Upper lobe of left lung (tissue), 6 donors: ENCODE results near the gene JARID2. TPM values are rescaled to one million over a fixed set of nuclear protein-coding genes. Genes with fewer than 3 reads are reported as not detected.

Experiments used
- ATAC-seq, 2 donors: fragments of 200-7000 bp; cut with Tn5 transposase; one replicate each; pipeline ENCODE4 v1.9.1; 2022; ENCODE audit warnings: mild to moderate bottlenecking in 2 of 2, moderate library complexity in 2 of 2; ENCODE audit not compliant: low FRiP score in 2 of 2
- DNase-seq, 2 donors: peaks; one replicate each; pipeline ENCODE4 v3.0.0-alpha.2; 2019 to 2020
- H3K27ac ChIP-seq, 4 donors: fragments of 200-600 bp; sonication (generic); one replicate each; pipeline ENCODE4 v1.5.1; 2016 to 2019
- H3K27me3 ChIP-seq, 4 donors: fragments of 200-600 bp; sonication (generic); one replicate each; pipeline ENCODE4 v1.5.1; 2017 to 2019
- H3K36me3 ChIP-seq, 4 donors: fragments of 200-600 bp; sonication (generic); one replicate each; pipeline ENCODE4 v1.5.1; 2016 to 2019
- H3K4me1 ChIP-seq, 4 donors: fragments of 200-600 bp; sonication (generic); one replicate each; pipeline ENCODE4 v1.5.1; 2018 to 2019
- H3K4me3 ChIP-seq, 4 donors: fragments of 200-600 bp; sonication (generic); one replicate each; pipeline ENCODE4 v1.5.1; 2017 to 2019; ENCODE audit warnings: mild to moderate bottlenecking in 2 of 4, moderate library complexity in 1 of 4
- H3K9me3 ChIP-seq, 4 donors: fragments of 200-600 bp; sonication (generic); one replicate each; pipeline ENCODE4 v1.5.1; 2018 to 2019
- EP300 ChIP-seq, 4 donors: sonication (generic); formaldehyde crosslinking; IDR thresholded peaks; one replicate each; pipeline ENCODE4 v1.5.1; 2017; ENCODE audit warnings: antibody characterized with exemption in 4 of 4, control low read depth in 2 of 4
- POLR2A ChIP-seq, 4 donors: fragments of 450-650 bp; IDR thresholded peaks; one replicate each; pipeline ENCODE4 v1.5.1; 2016 to 2017; ENCODE audit warnings: antibody characterized with exemption in 4 of 4, mild to moderate bottlenecking in 2 of 4
- POLR2AphosphoS5 ChIP-seq, 2 donors: sonication (generic); formaldehyde crosslinking; IDR thresholded peaks; one replicate each; pipeline ENCODE4 v1.5.1; 2017; ENCODE audit warnings: antibody characterized with exemption in 2 of 2
- WGBS, 2 donors: methylation state at CpG; one replicate each; pipeline ENCODE4 v1.1.5; 2017 to 2018; 5-methylcytosine and 5-hydroxymethylcytosine counted together
- total RNA-seq, 6 donors: library from RNA; depleted of rRNA in 4 of 6; stranded (reverse); fragments of >200 nt in 4 of 6; gene quantifications; one replicate each; pipeline versions ENCODE4 v1.1.0 to v1.2.1, GENCODE V29; 2016 to 2021
- TF ChIP-seq, protein P1 (sequence below), 6 experiments: fragments of 450-650 bp in 4 of 6; fragments of 200-600 bp in 2 of 6; sonication (generic) in 2 of 6; IDR thresholded peaks; one replicate each; pipeline ENCODE4 v1.5.1; 2016 to 2019; ENCODE audit warnings: antibody characterized with exemption in 6 of 6
- donor health status: DM: no; HTN: no; CAD: no; lungs with moderate emphysema.
- donor health status: DM: no; HTN: yes; CAD: no; lungs with severe emphysema.

Gene JARID2
- 10 to 100 TPM in 5 of 6 donors, 1 to 10 TPM in 1; 9.6 to 37.7 (median 16.4) TPM for total RNA-seq

DNA sequence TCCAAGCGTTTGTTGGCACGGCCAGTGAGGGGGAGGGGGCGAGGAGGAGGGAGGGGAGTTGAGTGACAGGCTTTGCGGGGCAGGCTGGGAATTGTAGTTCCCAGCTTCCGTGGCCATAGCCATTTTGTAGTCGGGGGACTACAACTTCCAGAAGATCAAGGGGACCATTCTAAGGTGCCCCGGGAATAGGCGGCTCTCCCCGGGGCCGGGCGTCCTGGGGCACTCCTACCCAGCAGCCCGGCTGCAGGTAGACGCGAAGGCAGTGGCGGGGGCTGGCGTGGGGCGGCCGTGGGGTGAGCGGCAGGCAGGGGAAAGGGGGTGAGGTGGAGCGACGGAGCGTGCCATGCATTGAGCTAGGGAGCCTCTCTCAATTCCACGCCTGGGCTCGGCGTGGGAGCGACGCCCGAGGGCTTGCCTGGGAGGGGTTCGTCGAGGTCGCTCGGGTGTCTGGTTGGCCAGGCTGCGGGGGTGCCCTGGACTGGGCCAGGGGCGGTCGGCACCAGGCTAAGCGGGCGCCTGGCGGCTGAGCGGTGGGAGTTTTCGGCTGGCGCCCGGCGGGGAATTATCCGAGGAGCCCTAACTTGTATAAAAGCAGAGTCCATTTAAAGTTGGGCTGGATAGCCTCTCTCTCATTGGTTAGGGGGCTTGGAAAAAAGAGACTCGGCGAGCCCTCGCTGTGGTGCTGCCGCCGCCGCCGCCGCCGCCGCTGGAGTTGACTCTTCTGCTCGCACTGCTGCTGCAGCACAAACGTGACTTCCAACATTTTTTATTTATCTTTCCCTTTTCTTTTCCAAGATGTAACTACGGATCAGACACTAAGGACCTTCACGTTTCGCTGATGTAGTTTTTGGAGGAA is at the start of gene JARID2:
Gene JARID2 (plus strand): TSS at position 709 of the 856 bp plus-strand sequence. CDS start 471 bp downstream, outside the sequence.
- H3K27ac ChIP-seq, result peak within 1 kb of the TSS; percentile 90 to 98 (median 93)
- H3K27me3 ChIP-seq, result no peaks in the 10 kb centered on the region
- peaks cover 8 to 26% (median 22%) of the 10 kb centered on the region in 4 donors for H3K4me1 ChIP-seq
- no peaks in the 10 kb centered on the region for H3K9me3 ChIP-seq
- no peaks in the 10 kb centered on the region for H3K36me3 ChIP-seq
- WGBS, 2 donors, result 1 to 2% methylated on average over 28 of the region's 59 CpGs
- DNase-seq, result peak; percentile 96 to 99
- ATAC-seq, result peak; percentile 92 to 96
- peak in 3 of 4 donors; percentile 42 to 93 (median 91) for TF ChIP-seq POLR2A (IDR thresholded peaks at IDR 0.05)
- TF ChIP-seq, protein P1, sequence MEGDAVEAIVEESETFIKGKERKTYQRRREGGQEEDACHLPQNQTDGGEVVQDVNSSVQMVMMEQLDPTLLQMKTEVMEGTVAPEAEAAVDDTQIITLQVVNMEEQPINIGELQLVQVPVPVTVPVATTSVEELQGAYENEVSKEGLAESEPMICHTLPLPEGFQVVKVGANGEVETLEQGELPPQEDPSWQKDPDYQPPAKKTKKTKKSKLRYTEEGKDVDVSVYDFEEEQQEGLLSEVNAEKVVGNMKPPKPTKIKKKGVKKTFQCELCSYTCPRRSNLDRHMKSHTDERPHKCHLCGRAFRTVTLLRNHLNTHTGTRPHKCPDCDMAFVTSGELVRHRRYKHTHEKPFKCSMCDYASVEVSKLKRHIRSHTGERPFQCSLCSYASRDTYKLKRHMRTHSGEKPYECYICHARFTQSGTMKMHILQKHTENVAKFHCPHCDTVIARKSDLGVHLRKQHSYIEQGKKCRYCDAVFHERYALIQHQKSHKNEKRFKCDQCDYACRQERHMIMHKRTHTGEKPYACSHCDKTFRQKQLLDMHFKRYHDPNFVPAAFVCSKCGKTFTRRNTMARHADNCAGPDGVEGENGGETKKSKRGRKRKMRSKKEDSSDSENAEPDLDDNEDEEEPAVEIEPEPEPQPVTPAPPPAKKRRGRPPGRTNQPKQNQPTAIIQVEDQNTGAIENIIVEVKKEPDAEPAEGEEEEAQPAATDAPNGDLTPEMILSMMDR (IDR thresholded peaks at IDR 0.05), result peak in 4 of 6 experiments; percentile 39 to 57 (median 47)
- TF ChIP-seq EP300 (IDR thresholded peaks at IDR 0.05), result peak in 1 of 4 donors; percentile 59
- peak; percentile 77 to 92 for TF ChIP-seq POLR2AphosphoS5 (IDR thresholded peaks at IDR 0.05)
- H3K4me3 ChIP-seq, result peak within 1 kb of the TSS; percentile 71 to 97 (median 85)

DNA sequence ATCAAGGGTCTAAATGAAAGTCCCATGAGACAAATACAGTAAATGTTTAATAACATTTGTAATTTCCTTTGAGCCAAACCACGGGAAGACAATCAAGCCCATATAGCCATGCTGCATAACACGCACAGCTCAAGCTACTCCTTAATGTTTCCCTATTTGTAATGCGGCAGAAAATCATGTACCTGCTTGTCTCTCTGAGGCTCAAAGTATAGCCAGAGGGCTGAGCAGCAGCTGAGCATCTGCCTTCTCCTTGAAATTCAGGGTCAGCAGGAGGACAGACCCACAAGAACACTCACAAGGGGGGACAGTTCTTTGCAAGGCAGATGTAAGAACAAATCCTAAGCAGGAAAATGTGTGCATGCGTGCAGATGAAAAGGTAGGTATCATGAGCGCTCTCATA is 45.8 kb upstream of the JARID2 start:
- no peak for ATAC-seq
- TF ChIP-seq, protein P1 (IDR thresholded peaks at IDR 0.05), result no peak
- TF ChIP-seq EP300 (IDR thresholded peaks at IDR 0.05) (no peak), POLR2AphosphoS5 (IDR thresholded peaks at IDR 0.05) (no peak), POLR2A (IDR thresholded peaks at IDR 0.05) (no peak)

DNA sequence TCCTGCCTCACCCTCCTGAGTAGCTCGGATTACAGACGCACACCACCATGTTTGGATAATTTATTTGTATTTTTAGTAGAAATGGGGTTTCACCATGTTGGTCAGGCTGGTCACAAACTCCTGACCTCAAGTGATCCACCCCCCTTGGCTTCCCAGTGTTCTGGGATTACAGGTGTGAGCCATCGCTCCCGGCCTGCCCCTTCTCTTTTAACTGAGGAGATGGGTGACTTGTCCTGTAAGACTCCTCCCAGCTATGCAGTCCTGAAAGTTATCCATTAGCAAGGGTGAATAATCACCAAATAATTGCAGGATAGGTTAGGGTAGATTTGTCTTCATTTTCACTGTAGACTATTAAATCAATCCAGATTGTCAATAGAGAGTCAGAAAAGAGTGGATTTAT is 40.5 kb upstream of the JARID2 start:
- 88 to 92% methylated on average over 4 of the region's 4 CpGs for WGBS, 2 donors
- TF ChIP-seq, protein P1 (IDR thresholded peaks at IDR 0.05), result no peak
- no peak for TF ChIP-seq EP300 (IDR thresholded peaks at IDR 0.05)
- TF ChIP-seq POLR2AphosphoS5 (IDR thresholded peaks at IDR 0.05), result no peak
- TF ChIP-seq POLR2A (IDR thresholded peaks at IDR 0.05), result no peak
- Histone ChIP-seq H3K36me3 (no peaks in the 10 kb centered on the region), H3K27me3 (no peaks in the 10 kb centered on the region), H3K4me1 (no peaks in the 10 kb centered on the region), H3K27ac (no peak overlapping the region), H3K9me3 (no peaks in the 10 kb centered on the region), H3K4me3 (no peak overlapping the region)
- ATAC-seq (no peak), DNase-seq (no peak)

More for the DNA sequence above, 45.8 kb upstream of the JARID2 start:
- no peaks in the 10 kb centered on the region for H3K4me1 ChIP-seq
- H3K36me3 ChIP-seq, result no peaks in the 10 kb centered on the region
- H3K27me3 ChIP-seq, result no peaks in the 10 kb centered on the region
- H3K27ac ChIP-seq, result no peak overlapping the region
- H3K4me3 ChIP-seq, result no peak overlapping the region
- no peak for DNase-seq
- H3K9me3 ChIP-seq, result no peaks in the 10 kb centered on the region
- WGBS, 2 donors, result 79 to 87% methylated on average over 5 of the region's 5 CpGs

DNA sequence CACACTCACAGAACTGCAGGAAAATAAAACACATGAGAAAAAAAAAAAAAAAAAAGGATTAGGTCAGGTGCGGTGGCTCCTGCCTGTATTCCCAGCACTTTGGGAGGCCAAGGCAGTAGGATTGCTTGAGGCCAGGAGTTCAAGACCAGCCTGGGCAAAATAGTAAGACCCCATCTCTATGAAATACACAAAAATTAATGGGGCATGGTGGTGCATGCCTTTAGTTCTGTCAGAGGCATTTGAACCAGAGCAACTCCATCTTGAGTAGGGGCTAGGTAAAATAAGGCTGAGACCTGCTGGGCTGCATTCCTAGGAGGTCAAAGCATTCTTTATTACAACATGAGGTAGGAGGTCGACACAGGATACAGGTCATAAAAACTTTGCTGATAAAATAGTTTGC is 39.0 kb upstream of the JARID2 start:
- TF ChIP-seq EP300 (IDR thresholded peaks at IDR 0.05) (no peak), POLR2AphosphoS5 (IDR thresholded peaks at IDR 0.05) (no peak), POLR2A (IDR thresholded peaks at IDR 0.05) (no peak)
- TF ChIP-seq, protein P1 (IDR thresholded peaks at IDR 0.05), result no peak
- H3K36me3 ChIP-seq, result no peaks in the 10 kb centered on the region
- no peak for ATAC-seq
- no peaks in the 10 kb centered on the region for H3K9me3 ChIP-seq
- WGBS, 2 donors, result 77 to 87% methylated on average over 2 of the region's 2 CpGs
- H3K27ac ChIP-seq, result no peak overlapping the region
- H3K27me3 ChIP-seq, result no peaks in the 10 kb centered on the region
- H3K4me1 ChIP-seq, result no peaks in the 10 kb centered on the region
- no peak for DNase-seq
- no peak overlapping the region for H3K4me3 ChIP-seq
